ENCODE measurements around the gene CCDC86. TPM values are rescaled to one million over a fixed set of nuclear protein-coding genes. Genes with fewer than 3 reads are reported as not detected.

The CCDC86 gene
- total RNA-seq, result 1 to 10 TPM; 7.5 to 9.6 TPM
- polyA plus RNA-seq, result 10 to 100 TPM; 12.5 to 17.2 TPM

- H3K4me3 Mint-ChIP-seq, result peak within 1 kb of the TSS; percentile 89 to 99 (median 96)
- peak within 1 kb of the TSS; percentile 69 to 87 for H3K4me3 ChIP-seq (ENCODE audit: low read length in 2 of 2)
Observed at GRCh38 chr11:60841797-60842667, at the start of gene CCDC86. CCDC86 (plus strand) TSS chr11:60842113; CDS start chr11:60842125, 12 bp downstream.

GRCh38 chr11:60792521-60792920, 49.4 kb upstream of the CCDC86 start:
- Histone ChIP-seq H3K27me3 (ENCODE audit: insufficient read depth, low read length) (no peaks in the 10 kb centered on the region), H3K27ac (ENCODE audit: low read depth, low read length) (no peak overlapping the region), H3K9me3 (ENCODE audit: control insufficient read depth in 1 of 2, low read length in 2 of 2) (no peaks in the 10 kb centered on the region), H3K36me3 (ENCODE audit: insufficient read depth, low read length) (no peaks in the 10 kb centered on the region), H3K4me1 (ENCODE audit: insufficient read depth, low read length) (no peaks in the 10 kb centered on the region), H3K4me3 (ENCODE audit: low read length in 2 of 2) (no peak overlapping the region)
- Mint-ChIP-seq H3K4me3 (no peak overlapping the region), H3K27me3 (peaks cover 0 to 7% of the 10 kb centered on the region in 2 donors), H3K36me3 (no peaks in the 10 kb centered on the region), H3K4me1 (no peaks in the 10 kb centered on the region), H3K9me3 (no peaks in the 10 kb centered on the region), H3K27ac (peak overlapping the region in 2 of 7 donors; percentile 30 to 75)
- POLR2A ChIA-PET (ENCODE audit: partially characterized antibody), result no interaction called here
- intact Hi-C loops (cut with micrococcal nuclease), result no loop called here
- DNase-seq, result no peak
- CTCF ChIA-PET (ENCODE audit: partially characterized antibody), result no interaction called here

More at GRCh38 chr11:60841797-60842667, at the start of gene CCDC86:
- H3K27ac ChIP-seq (ENCODE audit: low read depth, low read length), result peak within 1 kb of the TSS; percentile 68
- ChIA-PET CTCF (ENCODE audit: partially characterized antibody) (interaction anchor here (0.7 to 2.0 kb wide), 6 partner anchors 9 to 345 kb away, joined by 3 to 10 read pairs (median 4); no protein-coding TSS in a partner anchor), POLR2A (ENCODE audit: partially characterized antibody) (interaction anchor here (0.5 to 1.3 kb wide), 6 partner anchors 19 to 200 kb away, joined by 3 to 5 read pairs (median 4); no protein-coding TSS in a partner anchor)
- intact Hi-C loops (cut with micrococcal nuclease), result loop anchor here (1.0 kb wide), 2 partner anchors 64 to 319 kb away; partner anchors contain the start of genes PRPF19 and VPS37C
- H3K9me3 ChIP-seq (ENCODE audit: control insufficient read depth in 1 of 2, low read length in 2 of 2), result no peaks in the 10 kb centered on the region
- no peaks in the 10 kb centered on the region for H3K36me3 ChIP-seq (ENCODE audit: insufficient read depth, low read length)
- H3K9me3 Mint-ChIP-seq, result peaks cover 0 to 3% (median 0%) of the 10 kb centered on the region in 8 donors
- H3K4me1 Mint-ChIP-seq, result peaks cover 31 to 53% (median 43%) of the 10 kb centered on the region in 4 donors
- H3K27me3 Mint-ChIP-seq, result no peaks in the 10 kb centered on the region
- peaks cover 38% of the 10 kb centered on the region for H3K4me1 ChIP-seq (ENCODE audit: insufficient read depth, low read length)
- no peaks in the 10 kb centered on the region for H3K27me3 ChIP-seq (ENCODE audit: insufficient read depth, low read length)
- peak; percentile 97 to 100 (median 98) for DNase-seq
- H3K27ac Mint-ChIP-seq, result peak within 1 kb of the TSS; percentile 93 to 99 (median 97)
- H3K36me3 Mint-ChIP-seq, result peaks cover 4 to 16% of the 10 kb centered on the region in 2 donors

GRCh38 chr11:60795291-60795690, 46.6 kb upstream of the CCDC86 start:
- CTCF ChIA-PET (ENCODE audit: partially characterized antibody), result interaction anchor here (0.6 kb wide), 1 partner anchor 1269 kb away, joined by 4 read pairs; no protein-coding TSS in a partner anchor
- POLR2A ChIA-PET (ENCODE audit: partially characterized antibody), result no interaction called here
- peaks cover 0 to 12% of the 10 kb centered on the region in 2 donors for H3K27me3 Mint-ChIP-seq

GRCh38 chr11:60797846-60798630, 43.9 kb upstream of the CCDC86 start:
- Mint-ChIP-seq H3K4me3 (no peak overlapping the region), H3K27ac (no peak overlapping the region), H3K4me1 (no peaks in the 10 kb centered on the region), H3K9me3 (no peaks in the 10 kb centered on the region), H3K36me3 (no peaks in the 10 kb centered on the region), H3K27me3 (peaks cover 3 to 14% of the 10 kb centered on the region in 2 donors)
- CTCF ChIA-PET (ENCODE audit: partially characterized antibody), result no interaction called here
- POLR2A ChIA-PET (ENCODE audit: partially characterized antibody), result no interaction called here
- no peaks in the 10 kb centered on the region for H3K36me3 ChIP-seq (ENCODE audit: insufficient read depth, low read length)
- no peaks in the 10 kb centered on the region for H3K4me1 ChIP-seq (ENCODE audit: insufficient read depth, low read length)
- DNase-seq, result no peak
- no peak overlapping the region for H3K4me3 ChIP-seq (ENCODE audit: low read length in 2 of 2)
- H3K27me3 ChIP-seq (ENCODE audit: insufficient read depth, low read length), result no peaks in the 10 kb centered on the region
- no peak overlapping the region for H3K27ac ChIP-seq (ENCODE audit: low read depth, low read length)
- intact Hi-C loops (cut with micrococcal nuclease), result no loop called here
- no peaks in the 10 kb centered on the region for H3K9me3 ChIP-seq (ENCODE audit: control insufficient read depth in 1 of 2, low read length in 2 of 2)

More at GRCh38 chr11:60795291-60795690, 46.6 kb upstream of the CCDC86 start:
- H3K4me1 Mint-ChIP-seq, result no peaks in the 10 kb centered on the region
- no peak overlapping the region for H3K4me3 Mint-ChIP-seq
- Histone ChIP-seq H3K27me3 (ENCODE audit: insufficient read depth, low read length) (no peaks in the 10 kb centered on the region), H3K4me1 (ENCODE audit: insufficient read depth, low read length) (no peaks in the 10 kb centered on the region), H3K27ac (ENCODE audit: low read depth, low read length) (no peak overlapping the region), H3K9me3 (ENCODE audit: control insufficient read depth in 1 of 2, low read length in 2 of 2) (no peaks in the 10 kb centered on the region), H3K36me3 (ENCODE audit: insufficient read depth, low read length) (no peaks in the 10 kb centered on the region), H3K4me3 (ENCODE audit: low read length in 2 of 2) (no peak overlapping the region)
- no peak for DNase-seq
- H3K9me3 Mint-ChIP-seq, result no peaks in the 10 kb centered on the region
- intact Hi-C loops (cut with micrococcal nuclease), result no loop called here
- H3K36me3 Mint-ChIP-seq, result no peaks in the 10 kb centered on the region
- H3K27ac Mint-ChIP-seq, result no peak overlapping the region

- CTCF ChIA-PET (ENCODE audit: partially characterized antibody), result interaction anchor here (1.1 kb wide), 1 partner anchor 8 kb away, joined by 3 read pairs; no protein-coding TSS in a partner anchor
- no peak for DNase-seq
- Histone ChIP-seq H3K4me3 (ENCODE audit: low read length in 2 of 2) (no peak overlapping the region), H3K36me3 (ENCODE audit: insufficient read depth, low read length) (no peaks in the 10 kb centered on the region), H3K9me3 (ENCODE audit: control insufficient read depth in 1 of 2, low read length in 2 of 2) (no peaks in the 10 kb centered on the region), H3K4me1 (ENCODE audit: insufficient read depth, low read length) (no peaks in the 10 kb centered on the region), H3K27ac (ENCODE audit: low read depth, low read length) (no peak overlapping the region), H3K27me3 (ENCODE audit: insufficient read depth, low read length) (no peaks in the 10 kb centered on the region)
- H3K36me3 Mint-ChIP-seq, result no peaks in the 10 kb centered on the region
- peaks cover 3 to 14% of the 10 kb centered on the region in 2 donors for H3K27me3 Mint-ChIP-seq
- no peak overlapping the region for H3K4me3 Mint-ChIP-seq
- no peaks in the 10 kb centered on the region for H3K9me3 Mint-ChIP-seq
- intact Hi-C loops (cut with micrococcal nuclease), result no loop called here
- no peak overlapping the region for H3K27ac Mint-ChIP-seq
- H3K4me1 Mint-ChIP-seq, result no peaks in the 10 kb centered on the region
- POLR2A ChIA-PET (ENCODE audit: partially characterized antibody), result no interaction called here
Observed at GRCh38 chr11:60798631-60799030, 43.3 kb upstream of the CCDC86 start.

GRCh38 chr11:60801194-60801593, 40.7 kb upstream of the CCDC86 start:
- H3K36me3 Mint-ChIP-seq, result no peaks in the 10 kb centered on the region

More at GRCh38 chr11:60801194-60801593, 40.7 kb upstream of the CCDC86 start:
- H3K27ac Mint-ChIP-seq, result no peak overlapping the region
- no peak overlapping the region for H3K4me3 Mint-ChIP-seq
- Histone ChIP-seq H3K9me3 (ENCODE audit: control insufficient read depth in 1 of 2, low read length in 2 of 2) (no peaks in the 10 kb centered on the region), H3K4me3 (ENCODE audit: low read length in 2 of 2) (no peak overlapping the region), H3K4me1 (ENCODE audit: insufficient read depth, low read length) (no peaks in the 10 kb centered on the region), H3K36me3 (ENCODE audit: insufficient read depth, low read length) (no peaks in the 10 kb centered on the region), H3K27ac (ENCODE audit: low read depth, low read length) (no peak overlapping the region), H3K27me3 (ENCODE audit: insufficient read depth, low read length) (no peaks in the 10 kb centered on the region)
- H3K27me3 Mint-ChIP-seq, result peaks cover 6 to 14% of the 10 kb centered on the region in 2 donors
- intact Hi-C loops (cut with micrococcal nuclease), result no loop called here
- H3K9me3 Mint-ChIP-seq, result no peaks in the 10 kb centered on the region
- H3K4me1 Mint-ChIP-seq, result no peaks in the 10 kb centered on the region
- ChIA-PET POLR2A (ENCODE audit: partially characterized antibody) (no interaction called here), CTCF (ENCODE audit: partially characterized antibody) (no interaction called here)
- DNase-seq, result no peak
